HFFc6 (cell line): ENCODE data around the gene ACR. TPM values are rescaled to one million over a fixed set of nuclear protein-coding genes. Genes with fewer than 3 reads are reported as not detected.

ENCODE experiments used
- DNase-seq: peaks from one replicate; pipeline ENCODE4 v3.0.0-alpha.2; 2018
- H3K27ac Mint-ChIP-seq: 2 replicates; pipeline ENCODE4 v1.8.0; 2020; ENCODE audit warnings: mild to moderate bottlenecking, mixed read lengths
- H3K27me3 Mint-ChIP-seq: 2 replicates; pipeline ENCODE4 v1.8.0; 2021; ENCODE audit warnings: mild to moderate bottlenecking, moderate library complexity, mixed read lengths; ENCODE audit not compliant: insufficient read depth
- H3K36me3 Mint-ChIP-seq: 2 replicates; pipeline ENCODE4 v1.8.0; 2021; ENCODE audit warnings: low read depth, mixed read lengths
- H3K4me1 Mint-ChIP-seq: 2 replicates; pipeline ENCODE4 v1.8.0; 2020; ENCODE audit warnings: low read depth, mixed read lengths
- H3K4me3 Mint-ChIP-seq: 2 replicates; pipeline ENCODE4 v1.8.0; 2020; ENCODE audit warnings: mild to moderate bottlenecking, moderate library complexity, mixed read lengths
- H3K9me3 Mint-ChIP-seq: 2 replicates; pipeline ENCODE4 v1.8.0; 2020; ENCODE audit warnings: mild to moderate bottlenecking, mixed read lengths
- CTCF ChIP-seq: fragments of 200-600 bp; sonication (generic); IDR thresholded peaks from 2 replicates; pipeline ENCODE4 v1.5.0; 2021; ENCODE audit warnings: antibody characterized with exemption, mild to moderate bottlenecking
- total RNA-seq, 6 experiments: library from RNA; stranded (reverse); fragmentation: NEBNext Ultra II Directional; extraction: Animal tissue kit (Norgen Biotek cat#: 25700); gene quantifications; 2 replicates in 1 of 6; 3 replicates in 5 of 6; pipeline ENCODE4 v1.2.3, GENCODE V29; 2021

ACR gene
- total RNA-seq, 6 experiments from 2014 or later, result not detected

- Mint-ChIP-seq H3K4me3 (no peak overlapping the region), H3K4me1 (no peaks in the 10 kb centered on the region), H3K27me3 (peaks cover 35% of the 10 kb centered on the region), H3K36me3 (no peaks in the 10 kb centered on the region), H3K9me3 (no peaks in the 10 kb centered on the region), H3K27ac (no peak overlapping the region)
- no peak; the same call in 1 of the 2 replicates for TF ChIP-seq CTCF
- DNase-seq, result no peak
Observed at GRCh38 chr22:50721257-50721844, 16.7 kb upstream of the ACR start.

- Mint-ChIP-seq H3K27me3 (peaks cover 28% of the 10 kb centered on the region), H3K4me3 (no peak overlapping the region), H3K27ac (no peak overlapping the region), H3K9me3 (no peaks in the 10 kb centered on the region), H3K4me1 (no peaks in the 10 kb centered on the region), H3K36me3 (no peaks in the 10 kb centered on the region)
- DNase-seq, result no peak
- no peak for TF ChIP-seq CTCF
Observed at GRCh38 chr22:50722048-50722701, 15.8 kb upstream of the ACR start.

GRCh38 chr22:50722716-50723428 lies 15.1 kb upstream of the ACR start:
- Mint-ChIP-seq H3K27ac (no peak overlapping the region), H3K9me3 (no peaks in the 10 kb centered on the region), H3K4me1 (no peaks in the 10 kb centered on the region), H3K36me3 (no peaks in the 10 kb centered on the region), H3K27me3 (peaks cover 22% of the 10 kb centered on the region), H3K4me3 (no peak overlapping the region)
- no peak for TF ChIP-seq CTCF
- no peak for DNase-seq

GRCh38 chr22:50723991-50724390 lies 14.0 kb upstream of the ACR start:
- Mint-ChIP-seq H3K36me3 (no peaks in the 10 kb centered on the region), H3K4me3 (no peak overlapping the region), H3K27me3 (peaks cover 15% of the 10 kb centered on the region), H3K27ac (no peak overlapping the region), H3K9me3 (no peaks in the 10 kb centered on the region), H3K4me1 (no peaks in the 10 kb centered on the region)
- no peak for DNase-seq
- no peak for TF ChIP-seq CTCF

GRCh38 chr22:50724616-50725015 lies 13.4 kb upstream of the ACR start:
- Mint-ChIP-seq H3K27ac (no peak overlapping the region), H3K4me3 (no peak overlapping the region), H3K36me3 (no peaks in the 10 kb centered on the region), H3K9me3 (no peaks in the 10 kb centered on the region), H3K4me1 (no peaks in the 10 kb centered on the region), H3K27me3 (peaks cover 10% of the 10 kb centered on the region)
- DNase-seq, result no peak
- no peak for TF ChIP-seq CTCF
